H9 (cell line): ENCODE results near the gene AGPAT1. TPM values are rescaled to one million over a fixed set of nuclear protein-coding genes. Genes with fewer than 3 reads are reported as not detected.

Source experiments
- DNase-seq: peaks from one replicate; pipeline ENCODE4 v3.0.0-alpha.2; 2017
- H2AFZ ChIP-seq: one replicate; pipeline ENCODE4 v1.6.1; 2013; ENCODE audit warnings: mild to moderate bottlenecking, low read length, control low read depth, moderate library complexity
- H2AK5ac ChIP-seq: 2 replicates; pipeline ENCODE4 v1.6.1; 2013; ENCODE audit warnings: low read length, control low read depth, mixed read lengths; ENCODE audit not compliant: insufficient read length
- H2BK120ac ChIP-seq: one replicate; pipeline ENCODE4 v1.6.1; 2013; ENCODE audit warnings: low read depth, mild to moderate bottlenecking, low read length, control low read depth, inconsistent platforms; ENCODE audit not compliant: poor library complexity, severe bottlenecking
- H2BK12ac ChIP-seq: 2 replicates; pipeline ENCODE4 v1.6.1; 2013; ENCODE audit warnings: low read length, control low read depth, mixed read lengths, low read depth; ENCODE audit not compliant: insufficient read length
- H2BK15ac ChIP-seq: 2 replicates; pipeline ENCODE4 v1.6.1; 2013; ENCODE audit warnings: low read depth, low read length, control low read depth
- H2BK20ac ChIP-seq: one replicate; pipeline ENCODE4 v1.6.1; 2013; ENCODE audit warnings: low read depth, mild to moderate bottlenecking, low read length, control low read depth, inconsistent platforms; ENCODE audit not compliant: poor library complexity, severe bottlenecking
- H2BK5ac ChIP-seq: 2 replicates; pipeline ENCODE4 v1.6.1; 2013; ENCODE audit warnings: low read length, control low read depth, mixed read lengths; ENCODE audit not compliant: insufficient read length
- H3K14ac ChIP-seq: 2 replicates; pipeline ENCODE4 v1.6.1; 2013; ENCODE audit warnings: low read length, control low read depth; ENCODE audit not compliant: insufficient read depth
- H3K18ac ChIP-seq: 2 replicates; pipeline ENCODE4 v1.6.1; 2013; ENCODE audit warnings: low read depth, mild to moderate bottlenecking, mixed read lengths, low read length, control low read depth; ENCODE audit not compliant: insufficient read length
- H3K23ac ChIP-seq: 2 replicates; pipeline ENCODE4 v1.6.1; 2013; ENCODE audit warnings: low read length, control low read depth, mixed read lengths, low read depth; ENCODE audit not compliant: insufficient read length
- H3K23me2 ChIP-seq: 2 replicates; pipeline ENCODE4 v1.6.1; 2013; ENCODE audit warnings: low read depth, mild to moderate bottlenecking, mixed read lengths, low read length, control low read depth; ENCODE audit not compliant: insufficient read length, poor library complexity, severe bottlenecking
- H3K27ac ChIP-seq: 2 replicates; pipeline ENCODE4 v1.5.1; 2013; ENCODE audit warnings: low read length, control low read depth, mixed read lengths, low read depth; ENCODE audit not compliant: insufficient read length
- H3K27me3 ChIP-seq: 2 replicates; pipeline ENCODE4 v1.6.1; 2013; ENCODE audit warnings: low read length, control low read depth, inconsistent platforms; ENCODE audit not compliant: insufficient read depth
- H3K4ac ChIP-seq: 2 replicates; pipeline ENCODE4 v1.6.1; 2013; ENCODE audit warnings: low read depth, mild to moderate bottlenecking, control low read depth, inconsistent platforms, low read length, moderate library complexity
- H3K4me1 ChIP-seq: 2 replicates; pipeline ENCODE4 v1.6.1; 2013; ENCODE audit warnings: low read length, control low read depth, inconsistent platforms; ENCODE audit not compliant: insufficient read depth
- H3K4me2 ChIP-seq: 2 replicates; pipeline ENCODE4 v1.6.1; 2013; ENCODE audit warnings: low read length, control low read depth, mixed read lengths; ENCODE audit not compliant: insufficient read length, insufficient read depth
- H3K56ac ChIP-seq: 2 replicates; pipeline ENCODE4 v1.6.1; 2013; ENCODE audit warnings: low read depth, mild to moderate bottlenecking, mixed read lengths, low read length, control low read depth; ENCODE audit not compliant: insufficient read length
- H3K79me1 ChIP-seq: 2 replicates; pipeline ENCODE4 v1.6.1; 2013; ENCODE audit warnings: low read depth, mild to moderate bottlenecking, moderate library complexity, low read length, control low read depth, inconsistent platforms; ENCODE audit not compliant: insufficient read depth, poor library complexity, severe bottlenecking
- H3K79me2 ChIP-seq: 2 replicates; pipeline ENCODE4 v1.6.1; 2013; ENCODE audit warnings: low read length, control low read depth, inconsistent platforms; ENCODE audit not compliant: insufficient read depth
- H3K9ac ChIP-seq: 2 replicates; pipeline ENCODE4 v1.6.1; 2013; ENCODE audit warnings: low read length, control low read depth, mixed read lengths; ENCODE audit not compliant: insufficient read length; ENCODE audit errors: extremely low read depth
- H3K9me3 ChIP-seq: one replicate; pipeline ENCODE4 v1.6.1; 2013; ENCODE audit warnings: low read depth, low read length, inconsistent platforms; ENCODE audit not compliant: control insufficient read depth
- H3T11ph ChIP-seq: one replicate; pipeline ENCODE4 v1.6.1; 2013; ENCODE audit warnings: mild to moderate bottlenecking, low read length, control low read depth, inconsistent platforms
- H4K20me1 ChIP-seq: one replicate; pipeline ENCODE4 v1.6.1; 2013; ENCODE audit not compliant: control insufficient read depth, insufficient read length, insufficient read depth
- H4K5ac ChIP-seq: 2 replicates; pipeline ENCODE4 v1.6.1; 2013; ENCODE audit warnings: low read depth, mild to moderate bottlenecking, mixed read lengths, low read length, control low read depth; ENCODE audit not compliant: insufficient read length
- H4K8ac ChIP-seq: replicated peaks from 2 replicates; pipeline ENCODE4 v1.6.1; 2013; ENCODE audit warnings: low read length, control low read depth, mixed read lengths, low read depth; ENCODE audit not compliant: insufficient read length
- H4K91ac ChIP-seq: 2 replicates; pipeline ENCODE4 v1.6.1; 2013; ENCODE audit warnings: low read depth, mild to moderate bottlenecking, moderate library complexity, mixed read lengths, low read length, control low read depth; ENCODE audit not compliant: insufficient read length
- H3K27ac Mint-ChIP-seq, 3 experiments: 2 replicates in 2 of 3; 3 replicates in 1 of 3; pipeline ENCODE4 v1.8.0; 2020 to 2021; ENCODE audit warnings: mixed read lengths in 3 of 3, mild to moderate bottlenecking in 1 of 3, moderate library complexity in 1 of 3
- H3K27me3 Mint-ChIP-seq: 2 replicates; pipeline ENCODE4 v1.8.0; 2021; ENCODE audit warnings: low read depth, mild to moderate bottlenecking, moderate library complexity, mixed read lengths
- H3K36me3 Mint-ChIP-seq, 3 experiments: 2 replicates in 2 of 3; 3 replicates in 1 of 3; pipeline ENCODE4 v1.8.0; 2020 to 2021; ENCODE audit warnings: low read depth in 3 of 3, mixed read lengths in 3 of 3; ENCODE audit not compliant: insufficient read depth in 1 of 3
- H3K4me1 Mint-ChIP-seq, 2 experiments: 2 replicates each; pipeline ENCODE4 v1.8.0; 2020; ENCODE audit warnings: mixed read lengths in 2 of 2
- H3K4me3 Mint-ChIP-seq, 2 experiments: 2 replicates in 1 of 2; 3 replicates in 1 of 2; pipeline ENCODE4 v1.8.0; 2020 to 2021; ENCODE audit warnings: mild to moderate bottlenecking in 2 of 2, mixed read lengths in 2 of 2, moderate library complexity in 1 of 2
- H3K9me3 Mint-ChIP-seq, 2 experiments: 2 replicates in 1 of 2; 3 replicates in 1 of 2; pipeline ENCODE4 v1.8.0; 2020; ENCODE audit warnings: mild to moderate bottlenecking in 2 of 2, mixed read lengths in 2 of 2, moderate library complexity in 1 of 2
- CTCF ChIP-seq: fragments of 200-600 bp; sonication (generic); conservative IDR thresholded peaks from 3 replicates; pipeline ENCODE4 v1.8.0; 2021; ENCODE audit warnings: antibody characterized with exemption, mild to moderate bottlenecking
- WGBS: extraction: QIAGEN DNeasy Blood & Tissue Kit; methylation state at CpG from one replicate; pipeline ENCODE4 v1.1.7; 2013; ENCODE audit warnings: missing lambda C conversion rate, low lambda C conversion rate, mixed read lengths; ENCODE audit not compliant: insufficient read length; ENCODE audit errors: extremely low coverage; 5-methylcytosine and 5-hydroxymethylcytosine counted together
- total RNA-seq: library from RNA; stranded (reverse); gene quantifications from 2 replicates; pipeline ENCODE4 v1.2.1, GENCODE V29; 2021

Gene AGPAT1
- total RNA-seq, 1 experiment from 2014 or later: 89.5 TPM

- H2AFZ ChIP-seq: no peak overlapping the region
- no peak overlapping the region for H4K8ac ChIP-seq
- H3K27ac ChIP-seq: no peak overlapping the region
- H4K5ac ChIP-seq: no peak overlapping the region
- H3K23ac ChIP-seq: no peak overlapping the region
- no peaks in the 10 kb centered on the region for H3K27me3 ChIP-seq
- no peaks in the 10 kb centered on the region for H3K79me2 ChIP-seq
- H3K18ac ChIP-seq: no peak overlapping the region
- H3K9me3 ChIP-seq: no peaks in the 10 kb centered on the region
- no peak overlapping the region for H2BK120ac ChIP-seq
- H3K4me1 ChIP-seq: no peaks in the 10 kb centered on the region
- H3K4me3 Mint-ChIP-seq: no peak overlapping the region
- H2AK5ac ChIP-seq: no peak overlapping the region
- TF ChIP-seq CTCF: no peak
- no peak overlapping the region for H2BK15ac ChIP-seq
- no peak overlapping the region for H2BK5ac ChIP-seq
- no peaks in the 10 kb centered on the region for H3K4me1 Mint-ChIP-seq
- H3K27me3 Mint-ChIP-seq: peaks cover 6% of the 10 kb centered on the region; the same call in 1 of the 2 replicates
- peaks cover 3% of the 10 kb centered on the region for H3K23me2 ChIP-seq
- H3K79me1 ChIP-seq: no peaks in the 10 kb centered on the region
- H4K20me1 ChIP-seq: no peaks in the 10 kb centered on the region
- H3K9me3 Mint-ChIP-seq: no peaks in the 10 kb centered on the region; a peak in 1 of 5 replicates
- H2BK12ac ChIP-seq: no peak overlapping the region
- no peak overlapping the region for H3K56ac ChIP-seq
- no peak for DNase-seq
- H3K36me3 Mint-ChIP-seq: peaks cover 0 to 1% (median 0%) of the 10 kb centered on the region in 3 experiments; a peak in 1 of 7 replicates
- no peak overlapping the region for H3K27ac Mint-ChIP-seq
- no peak overlapping the region for H2BK20ac ChIP-seq
- H3K14ac ChIP-seq: no peak overlapping the region
- H3K4ac ChIP-seq: no peak overlapping the region
- no CpG with 5 or more reads among the region's 3 CpGs for WGBS
- H3K4me2 ChIP-seq: no peak overlapping the region
- no peak overlapping the region for H3T11ph ChIP-seq
- H4K91ac ChIP-seq: no peak overlapping the region
- no peak overlapping the region for H3K9ac ChIP-seq
These were observed 38.2 kb upstream of the AGPAT1 start for GRCh38 chr6:32214126-32214525.
